ENCODE results near the gene TMEM267. TPM values are rescaled to one million over a fixed set of nuclear protein-coding genes. Genes with fewer than 3 reads are reported as not detected.

TMEM267 gene
- total and polyA plus RNA-seq, 2 experiments from 2014 or later = 6.5 to 11.2 TPM

- TF ChIP-seq CTCF (conservative IDR thresholded peaks at IDR 0.05; ENCODE audit: low read depth in 2 of 2) (no peak), CREB1 (CRISPR knock-in tag; IDR thresholded peaks at IDR 0.05; ENCODE audit: low read depth) (no peak), POLR2AphosphoS5 (IDR thresholded peaks at IDR 0.05; ENCODE audit: low read depth) (no peak), REST (IDR thresholded peaks at IDR 0.05; ENCODE audit: unreplicated experiment) (no peak), ZNF331 (CRISPR knock-in tag; IDR thresholded peaks at IDR 0.05; ENCODE audit: low read depth) (no peak), STAT1 (IDR thresholded peaks at IDR 0.05; ENCODE audit: unreplicated experiment) (no peak)
- TF ChIP-seq, protein P1, sequence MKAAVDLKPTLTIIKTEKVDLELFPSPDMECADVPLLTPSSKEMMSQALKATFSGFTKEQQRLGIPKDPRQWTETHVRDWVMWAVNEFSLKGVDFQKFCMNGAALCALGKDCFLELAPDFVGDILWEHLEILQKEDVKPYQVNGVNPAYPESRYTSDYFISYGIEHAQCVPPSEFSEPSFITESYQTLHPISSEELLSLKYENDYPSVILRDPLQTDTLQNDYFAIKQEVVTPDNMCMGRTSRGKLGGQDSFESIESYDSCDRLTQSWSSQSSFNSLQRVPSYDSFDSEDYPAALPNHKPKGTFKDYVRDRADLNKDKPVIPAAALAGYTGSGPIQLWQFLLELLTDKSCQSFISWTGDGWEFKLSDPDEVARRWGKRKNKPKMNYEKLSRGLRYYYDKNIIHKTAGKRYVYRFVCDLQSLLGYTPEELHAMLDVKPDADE (IDR thresholded peaks at IDR 0.05) = no peak
Observed at GRCh38 chr5:43416803-43417394, 66.8 kb downstream of the TMEM267 start (continued).

DNA sequence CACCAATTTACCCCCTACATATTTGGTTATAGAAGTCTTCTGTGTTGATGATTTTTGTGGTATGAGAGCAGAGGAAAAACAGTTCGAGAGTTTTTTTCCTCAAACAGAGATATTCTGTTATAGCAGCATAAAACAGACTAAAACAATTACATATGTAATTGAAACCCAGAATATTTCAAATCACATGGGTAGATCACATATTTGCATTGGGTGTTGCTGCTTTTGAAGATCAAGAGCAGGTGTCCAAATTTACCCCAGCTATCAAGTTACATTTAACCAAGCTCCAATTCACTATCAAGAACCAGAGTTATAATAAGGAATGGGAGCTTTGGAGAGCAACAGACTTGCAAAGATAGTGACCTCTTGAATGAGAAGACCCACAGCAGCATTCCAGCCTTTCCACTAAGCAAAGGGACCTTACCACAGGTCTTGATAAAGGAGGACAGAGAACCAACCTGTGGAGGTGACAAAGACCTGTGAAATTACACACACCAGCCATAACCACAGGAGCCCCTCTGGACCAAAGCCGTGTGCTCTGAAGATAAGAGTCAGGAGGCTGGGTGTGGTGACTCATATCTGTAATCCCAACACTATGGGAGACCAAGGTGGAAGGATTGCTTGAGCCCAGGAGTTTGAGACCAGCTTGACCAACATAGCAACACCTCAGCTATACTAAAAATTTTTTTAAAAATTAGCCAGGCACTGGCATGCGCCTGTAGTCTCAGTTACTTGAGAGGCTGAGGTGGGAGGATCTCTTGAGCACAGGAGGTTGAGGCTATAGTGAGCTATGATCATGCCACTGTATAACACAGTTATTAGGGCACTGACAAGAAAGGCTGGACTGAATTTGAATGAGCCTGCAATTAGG, 67.5 kb downstream of the TMEM267 start:
- DNase-seq (ENCODE audit: low spot score) (no peak), ATAC-seq (no peak)
- Histone ChIP-seq H3K4me2 (no peak overlapping the region), H2AFZ (no peak overlapping the region), H3K9me2 (ENCODE audit: insufficient read depth) (no peaks in the 10 kb centered on the region), H3K36me3 (ENCODE audit: insufficient read depth) (no peaks in the 10 kb centered on the region), H4K20me1 (replicated peaks; ENCODE audit: insufficient read depth) (no peaks in the 10 kb centered on the region), H3K4me1 (ENCODE audit: insufficient read depth) (no peaks in the 10 kb centered on the region; the same call in 1 of the 2 replicates), H3K27me3 (ENCODE audit: insufficient read depth) (no peaks in the 10 kb centered on the region), H3K79me2 (replicated peaks; ENCODE audit: insufficient read depth) (no peaks in the 10 kb centered on the region), H3F3A (replicated peaks; ENCODE audit: low read depth) (no peaks in the 10 kb centered on the region), H3K27ac (ENCODE audit: low read depth) (no peak overlapping the region), H3K4me3 (no peak overlapping the region)
- H3K27me3 Mint-ChIP-seq (ENCODE audit: insufficient read depth, low read depth, poor library complexity) = no peaks in the 10 kb centered on the region
- no peak overlapping the region for H3K27ac Mint-ChIP-seq
- H3K9me3 Mint-ChIP-seq = no peaks in the 10 kb centered on the region
- no peak overlapping the region for H3K4me3 Mint-ChIP-seq
- H3K4me1 Mint-ChIP-seq = peaks cover 9% of the 10 kb centered on the region; the same call in 2 of the 3 replicates
- no peaks in the 10 kb centered on the region for H3K36me3 Mint-ChIP-seq (ENCODE audit: low read depth)
- TF ChIP-seq ZNF462 (CRISPR knock-in tag; IDR thresholded peaks at IDR 0.05) (no peak), JUNB (IDR thresholded peaks at IDR 0.05; ENCODE audit: unreplicated experiment) (no peak), EZH2 (IDR thresholded peaks at IDR 0.05; ENCODE audit: low read depth, unreplicated experiment) (no peak), POLR2AphosphoS5 (IDR thresholded peaks at IDR 0.05; ENCODE audit: low read depth) (no peak), STAT1 (IDR thresholded peaks at IDR 0.05; ENCODE audit: unreplicated experiment) (no peak), CREB1 (CRISPR knock-in tag; IDR thresholded peaks at IDR 0.05; ENCODE audit: low read depth) (no peak)
